Measurements from ENCODE around the gene SCNN1A. TPM values are rescaled to one million over a fixed set of nuclear protein-coding genes. Genes with fewer than 3 reads are reported as not detected.

SCNN1A gene
- total and polyA plus RNA-seq, 2 of the 13 experiments (the other 11 are each of a cell fraction or from before 2014, with no cell fraction given): 1.5 to 14.6 TPM

DNA sequence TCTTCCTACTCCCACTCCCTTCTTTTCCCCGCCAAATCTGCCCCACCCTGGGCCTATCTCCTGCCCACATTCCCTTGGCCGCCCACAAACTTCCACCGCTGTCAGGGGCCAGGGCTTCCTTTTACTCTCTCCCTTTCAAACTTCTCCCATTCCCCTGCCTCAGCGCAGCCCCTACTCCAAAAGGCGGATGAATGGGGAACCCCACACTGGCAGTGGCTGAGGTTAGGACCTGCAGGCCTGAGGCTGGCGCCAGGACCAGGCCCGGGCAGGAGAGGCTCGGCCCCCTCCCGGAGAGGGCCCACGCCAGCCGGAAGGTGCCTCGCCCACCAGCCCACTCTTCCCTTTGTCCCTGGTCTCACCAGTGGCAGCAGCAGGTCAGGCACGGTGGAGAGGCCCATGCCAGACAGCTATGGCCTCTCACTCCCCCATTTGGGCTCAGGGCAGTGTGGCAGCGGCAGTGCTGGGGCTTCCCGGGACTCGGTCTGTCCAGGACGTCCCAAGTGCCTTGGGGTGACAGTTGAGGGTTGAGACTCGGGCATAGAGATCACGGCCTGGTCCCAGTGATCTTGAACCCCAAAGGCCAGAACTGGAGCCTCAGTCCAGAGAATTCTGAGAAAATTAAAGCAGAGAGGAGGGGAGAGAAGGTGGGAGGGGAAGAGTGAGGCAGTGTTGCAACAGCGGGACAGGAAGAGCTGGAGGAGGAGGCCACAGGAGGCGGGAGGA lies 33.8 kb downstream of the SCNN1A start, which contains the start of gene TNFRSF1A (continued):
- TF ChIP-seq NR2F2 (IDR thresholded peaks at IDR 0.05; ENCODE audit: borderline replicate concordance, low read depth) (no peak), NFE2L1 (CRISPR knock-in tag; IDR thresholded peaks at IDR 0.05; ENCODE audit: borderline replicate concordance) (no peak), ZSCAN29 (CRISPR knock-in tag; conservative IDR thresholded peaks at IDR 0.05) (no peak), IKZF4 (CRISPR knock-in tag; IDR thresholded peaks at IDR 0.05; ENCODE audit: borderline replicate concordance, low read depth, not compliant biosample characterization) (no peak), CENPX (CRISPR knock-in tag; IDR thresholded peaks at IDR 0.05) (no peak), TGIF2 (CRISPR knock-in tag; IDR thresholded peaks at IDR 0.05) (peak; percentile 39; the same call in 1 of the 2 replicates), ZNF782 (CRISPR knock-in tag; IDR thresholded peaks at IDR 0.05; ENCODE audit: borderline replicate concordance) (peak; percentile 27; the same call in 1 of the 2 replicates), HNRNPH1 (optimal IDR thresholded peaks at IDR 0.05; ENCODE audit: low read depth, low read length) (no peak), ZNF329 (CRISPR knock-in tag; IDR thresholded peaks at IDR 0.05; ENCODE audit: low read depth) (0 out of 2 replicates have a peak, but pooled peaks have one; percentile 9), PLRG1 (conservative IDR thresholded peaks at IDR 0.05) (no peak), CENPT (CRISPR knock-in tag; IDR thresholded peaks at IDR 0.05; ENCODE audit: low read depth) (no peak; the same call in 1 of the 2 replicates), ARNTL (CRISPR knock-in tag; IDR thresholded peaks at IDR 0.05) (no peak), REST (IDR thresholded peaks at IDR 0.05; ENCODE audit: borderline replicate concordance in 1 of 2, low read depth in 1 of 2, low read length in 2 of 2) (no peak), TBL1XR1 (IDR thresholded peaks at IDR 0.05; ENCODE audit: borderline replicate concordance, low read length, partially characterized antibody) (no peak)
- TF ChIP-seq, protein P1, sequence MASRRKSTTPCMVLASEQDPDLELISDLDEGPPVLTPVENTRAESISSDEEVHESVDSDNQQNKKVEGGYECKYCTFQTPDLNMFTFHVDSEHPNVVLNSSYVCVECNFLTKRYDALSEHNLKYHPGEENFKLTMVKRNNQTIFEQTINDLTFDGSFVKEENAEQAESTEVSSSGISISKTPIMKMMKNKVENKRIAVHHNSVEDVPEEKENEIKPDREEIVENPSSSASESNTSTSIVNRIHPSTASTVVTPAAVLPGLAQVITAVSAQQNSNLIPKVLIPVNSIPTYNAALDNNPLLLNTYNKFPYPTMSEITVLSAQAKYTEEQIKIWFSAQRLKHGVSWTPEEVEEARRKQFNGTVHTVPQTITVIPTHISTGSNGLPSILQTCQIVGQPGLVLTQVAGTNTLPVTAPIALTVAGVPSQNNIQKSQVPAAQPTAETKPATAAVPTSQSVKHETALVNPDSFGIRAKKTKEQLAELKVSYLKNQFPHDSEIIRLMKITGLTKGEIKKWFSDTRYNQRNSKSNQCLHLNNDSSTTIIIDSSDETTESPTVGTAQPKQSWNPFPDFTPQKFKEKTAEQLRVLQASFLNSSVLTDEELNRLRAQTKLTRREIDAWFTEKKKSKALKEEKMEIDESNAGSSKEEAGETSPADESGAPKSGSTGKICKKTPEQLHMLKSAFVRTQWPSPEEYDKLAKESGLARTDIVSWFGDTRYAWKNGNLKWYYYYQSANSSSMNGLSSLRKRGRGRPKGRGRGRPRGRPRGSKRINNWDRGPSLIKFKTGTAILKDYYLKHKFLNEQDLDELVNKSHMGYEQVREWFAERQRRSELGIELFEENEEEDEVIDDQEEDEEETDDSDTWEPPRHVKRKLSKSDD (CRISPR knock-in tag; IDR thresholded peaks at IDR 0.05; ENCODE audit: low read depth): peak; percentile 36; the same call in 1 of the 2 replicates
- TF ChIP-seq, protein P2, sequence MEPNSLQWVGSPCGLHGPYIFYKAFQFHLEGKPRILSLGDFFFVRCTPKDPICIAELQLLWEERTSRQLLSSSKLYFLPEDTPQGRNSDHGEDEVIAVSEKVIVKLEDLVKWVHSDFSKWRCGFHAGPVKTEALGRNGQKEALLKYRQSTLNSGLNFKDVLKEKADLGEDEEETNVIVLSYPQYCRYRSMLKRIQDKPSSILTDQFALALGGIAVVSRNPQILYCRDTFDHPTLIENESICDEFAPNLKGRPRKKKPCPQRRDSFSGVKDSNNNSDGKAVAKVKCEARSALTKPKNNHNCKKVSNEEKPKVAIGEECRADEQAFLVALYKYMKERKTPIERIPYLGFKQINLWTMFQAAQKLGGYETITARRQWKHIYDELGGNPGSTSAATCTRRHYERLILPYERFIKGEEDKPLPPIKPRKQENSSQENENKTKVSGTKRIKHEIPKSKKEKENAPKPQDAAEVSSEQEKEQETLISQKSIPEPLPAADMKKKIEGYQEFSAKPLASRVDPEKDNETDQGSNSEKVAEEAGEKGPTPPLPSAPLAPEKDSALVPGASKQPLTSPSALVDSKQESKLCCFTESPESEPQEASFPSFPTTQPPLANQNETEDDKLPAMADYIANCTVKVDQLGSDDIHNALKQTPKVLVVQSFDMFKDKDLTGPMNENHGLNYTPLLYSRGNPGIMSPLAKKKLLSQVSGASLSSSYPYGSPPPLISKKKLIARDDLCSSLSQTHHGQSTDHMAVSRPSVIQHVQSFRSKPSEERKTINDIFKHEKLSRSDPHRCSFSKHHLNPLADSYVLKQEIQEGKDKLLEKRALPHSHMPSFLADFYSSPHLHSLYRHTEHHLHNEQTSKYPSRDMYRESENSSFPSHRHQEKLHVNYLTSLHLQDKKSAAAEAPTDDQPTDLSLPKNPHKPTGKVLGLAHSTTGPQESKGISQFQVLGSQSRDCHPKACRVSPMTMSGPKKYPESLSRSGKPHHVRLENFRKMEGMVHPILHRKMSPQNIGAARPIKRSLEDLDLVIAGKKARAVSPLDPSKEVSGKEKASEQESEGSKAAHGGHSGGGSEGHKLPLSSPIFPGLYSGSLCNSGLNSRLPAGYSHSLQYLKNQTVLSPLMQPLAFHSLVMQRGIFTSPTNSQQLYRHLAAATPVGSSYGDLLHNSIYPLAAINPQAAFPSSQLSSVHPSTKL (CRISPR knock-in tag; IDR thresholded peaks at IDR 0.05): peak; percentile 43; the same call in 1 of the 2 replicates
- TF ChIP-seq, protein P3, sequence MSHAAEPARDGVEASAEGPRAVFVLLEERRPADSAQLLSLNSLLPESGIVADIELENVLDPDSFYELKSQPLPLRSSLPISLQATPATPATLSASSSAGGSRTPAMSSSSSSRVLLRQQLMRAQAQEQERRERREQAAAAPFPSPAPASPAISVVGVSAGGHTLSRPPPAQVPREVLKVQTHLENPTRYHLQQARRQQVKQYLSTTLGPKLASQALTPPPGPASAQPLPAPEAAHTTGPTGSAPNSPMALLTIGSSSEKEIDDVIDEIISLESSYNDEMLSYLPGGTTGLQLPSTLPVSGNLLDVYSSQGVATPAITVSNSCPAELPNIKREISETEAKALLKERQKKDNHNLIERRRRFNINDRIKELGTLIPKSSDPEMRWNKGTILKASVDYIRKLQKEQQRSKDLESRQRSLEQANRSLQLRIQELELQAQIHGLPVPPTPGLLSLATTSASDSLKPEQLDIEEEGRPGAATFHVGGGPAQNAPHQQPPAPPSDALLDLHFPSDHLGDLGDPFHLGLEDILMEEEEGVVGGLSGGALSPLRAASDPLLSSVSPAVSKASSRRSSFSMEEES (CRISPR knock-in tag; IDR thresholded peaks at IDR 0.05): no peak

Measured in HepG2 (cell line).